Stimulated activated CD4-positive, alpha-beta T cell treated with anti-CD3 and anti-CD28 coated beads, Interleukin-1b, Interleukin-23, amount 100 ng/mL, for 1 hour (primary cell): ENCODE measurements around the gene DNAJB1.

Source experiments
- DNase-seq, 2 donors: peaks; one replicate each; pipeline ENCODE4 v3.0.0-alpha.2; 2020; ENCODE audit warnings: low read depth in 2 of 2

The DNAJB1 gene

GRCh38 chr19:14496029-14496833 lies 22.0 kb downstream of the DNAJB1 start, which contains the start of gene GIPC1:
TSS of gene GIPC1 (minus strand) at chr19:14496127. CDS start at chr19:14482976, 13,151 bp downstream.
- peak; percentile 54 to 71 for DNase-seq

GRCh38 chr19:14495672-14496028 lies 22.5 kb downstream of the DNAJB1 start:
- no peak for DNase-seq

- no peak for DNase-seq
Observed at GRCh38 chr19:14494910-14495671, 23.1 kb downstream of the DNAJB1 start.

GRCh38 chr19:14494411-14494810 lies 23.8 kb downstream of the DNAJB1 start:
- no peak for DNase-seq

- DNase-seq, result no peak
Observed at GRCh38 chr19:14492756-14493337, 25.4 kb downstream of the DNAJB1 start.

- no peak for DNase-seq
Observed at GRCh38 chr19:14487370-14488125, 30.6 kb downstream of the DNAJB1 start.

- DNase-seq, result no peak
Observed at GRCh38 chr19:14482172-14482941, 35.8 kb downstream of the DNAJB1 start.

- no peak for DNase-seq
Observed at GRCh38 chr19:14480700-14481079, 37.5 kb downstream of the DNAJB1 start.

- DNase-seq, result peak; percentile 39 to 58
Observed at GRCh38 chr19:14479975-14480699, 38.1 kb downstream of the DNAJB1 start.

GRCh38 chr19:14479309-14479974 lies 38.8 kb downstream of the DNAJB1 start:
- DNase-seq, result no peak

- no peak for DNase-seq
Observed at GRCh38 chr19:14478113-14478545, 40.1 kb downstream of the DNAJB1 start.

- DNase-seq, result no peak
Observed at GRCh38 chr19:14477418-14478112, 40.6 kb downstream of the DNAJB1 start.

GRCh38 chr19:14476673-14477401 lies 41.4 kb downstream of the DNAJB1 start:
- DNase-seq, result no peak

- no peak for DNase-seq
Observed at GRCh38 chr19:14476327-14476672, 41.9 kb downstream of the DNAJB1 start.

GRCh38 chr19:14475251-14476073 lies 42.7 kb downstream of the DNAJB1 start, which contains the start of gene PTGER1:
TSS of gene PTGER1 (minus strand) at chr19:14475354. CDS start at chr19:14474320, 1,034 bp downstream.
- DNase-seq, result no peak

- DNase-seq, result no peak
Observed at GRCh38 chr19:14474827-14475226, 43.4 kb downstream of the DNAJB1 start.

- DNase-seq, result no peak
Observed at GRCh38 chr19:14473978-14474578, 44.1 kb downstream of the DNAJB1 start.
